Stimulated activated CD4-positive, alpha-beta T cell treated with anti-CD3 and anti-CD28 coated beads, TNF-alpha, amount 100 ng/mL, for 1 hour (primary cell): ENCODE data around the gene OCA2.
"Not testable (repeated sequence)": the region's sequence is repeated elsewhere in the genome, so short reads cannot be mapped to it uniquely, and the experiment has no call there.

Experiments used
- DNase-seq, 3 donors: peaks; one replicate each; pipeline ENCODE4 v3.0.0-alpha.2; 2020; ENCODE audit warnings: low read depth in 3 of 3, low spot score in 1 of 3

The OCA2 gene

GRCh38 chr15:27956285-27956684, 142.8 kb downstream of the OCA2 start:
- DNase-seq, result no peak

GRCh38 chr15:27955087-27955486, 144.0 kb downstream of the OCA2 start:
- DNase-seq, result no peak

- DNase-seq, result not testable (repeated sequence)
Observed at GRCh38 chr15:27952593-27952992, 146.5 kb downstream of the OCA2 start.

GRCh38 chr15:27951191-27951890, 147.8 kb downstream of the OCA2 start:
- DNase-seq, result no peak

GRCh38 chr15:27949089-27949488, 150.0 kb downstream of the OCA2 start:
- no peak for DNase-seq

GRCh38 chr15:27939246-27939645, 159.9 kb downstream of the OCA2 start:
- DNase-seq, result no peak

GRCh38 chr15:27937851-27938250, 161.3 kb downstream of the OCA2 start:
- DNase-seq, result no peak

GRCh38 chr15:27936164-27936563, 163.0 kb downstream of the OCA2 start:
- DNase-seq, result no peak

- no peak for DNase-seq
Observed at GRCh38 chr15:27935328-27935727, 163.8 kb downstream of the OCA2 start.

- no peak for DNase-seq
Observed at GRCh38 chr15:27934782-27935181, 164.3 kb downstream of the OCA2 start.

GRCh38 chr15:27933562-27933961, 165.6 kb downstream of the OCA2 start:
- no peak for DNase-seq

- DNase-seq, result no peak
Observed at GRCh38 chr15:27932600-27932999, 166.5 kb downstream of the OCA2 start.

GRCh38 chr15:27928386-27928785, 170.7 kb downstream of the OCA2 start:
- no peak for DNase-seq

GRCh38 chr15:27912283-27912682, 186.8 kb downstream of the OCA2 start:
- no peak for DNase-seq

GRCh38 chr15:27906802-27907201, 192.3 kb downstream of the OCA2 start:
- DNase-seq, result no peak

GRCh38 chr15:27903405-27903804, 195.7 kb downstream of the OCA2 start:
- DNase-seq, result no peak

- DNase-seq, result no peak
Observed at GRCh38 chr15:27902680-27903385, 196.3 kb downstream of the OCA2 start.

- no peak for DNase-seq
Observed at GRCh38 chr15:27899583-27900285, 199.4 kb downstream of the OCA2 start.

- no peak for DNase-seq
Observed at GRCh38 chr15:27897481-27897880, 201.6 kb downstream of the OCA2 start.

- DNase-seq, result no peak
Observed at GRCh38 chr15:27894645-27895044, 204.5 kb downstream of the OCA2 start.

GRCh38 chr15:27889258-27889657, 209.9 kb downstream of the OCA2 start:
- no peak for DNase-seq

GRCh38 chr15:27885201-27885600, 213.9 kb downstream of the OCA2 start:
- DNase-seq, result no peak
